ENCODE measurements around the gene KLK11. TPM values are rescaled to one million over a fixed set of nuclear protein-coding genes. Genes with fewer than 3 reads are reported as not detected.

KLK11 gene
- total RNA-seq, 1 donor from 2014 or later, result not detected

- no peak overlapping the region for H3K27ac Mint-ChIP-seq (ENCODE audit: unreplicated experiment)
These were observed 12.2 kb downstream of the KLK11 start for GRCh38 chr19:51014242-51014641.

DNA sequence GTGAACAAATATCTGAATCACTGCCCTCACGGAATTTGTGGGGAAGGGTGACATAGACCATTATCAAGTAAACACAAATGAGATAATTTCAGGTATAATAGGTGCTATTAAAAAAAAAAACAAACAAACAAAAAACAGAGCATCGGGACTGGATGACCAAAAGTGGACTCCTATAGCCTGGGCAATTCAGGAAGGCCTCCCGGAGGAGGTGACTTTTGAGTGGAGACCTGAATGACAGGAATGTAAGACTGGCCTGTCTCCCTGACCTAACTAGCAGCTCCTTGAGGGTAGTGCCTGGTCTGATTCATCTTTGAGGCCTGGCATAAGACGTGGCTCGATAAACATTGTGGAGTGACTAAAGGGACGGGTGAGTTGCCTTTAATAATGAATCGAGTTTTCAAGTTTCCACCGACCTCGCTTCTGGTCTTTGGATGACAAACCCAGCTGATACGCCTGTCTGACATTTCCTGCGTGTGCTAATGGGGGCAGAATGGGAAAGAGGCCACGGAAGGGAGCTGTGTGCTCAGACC lies 13.7 kb downstream of the KLK11 start:
- peaks cover 9% of the 10 kb centered on the region for H3K27me3 Mint-ChIP-seq (ENCODE audit: unreplicated experiment)
- peak overlapping the region; percentile 24 for H3K27ac Mint-ChIP-seq (ENCODE audit: unreplicated experiment)
- peaks cover 5% of the 10 kb centered on the region for H3K4me1 Mint-ChIP-seq (ENCODE audit: unreplicated experiment)
- TF ChIP-seq CTCF (IDR thresholded peaks at IDR 0.05; ENCODE audit: unreplicated experiment), result no peak
- DNase-seq (ENCODE audit: low spot score), result no peak
- H3K36me3 Mint-ChIP-seq (ENCODE audit: low read depth, unreplicated experiment), result peaks cover 6% of the 10 kb centered on the region
- H3K9me3 Mint-ChIP-seq (ENCODE audit: unreplicated experiment), result no peaks in the 10 kb centered on the region
- H3K4me3 Mint-ChIP-seq (ENCODE audit: unreplicated experiment), result no peak overlapping the region

More at GRCh38 chr19:51014242-51014641, 12.2 kb downstream of the KLK11 start:
- no peak for TF ChIP-seq CTCF (IDR thresholded peaks at IDR 0.05; ENCODE audit: unreplicated experiment)
- no peaks in the 10 kb centered on the region for H3K9me3 Mint-ChIP-seq (ENCODE audit: unreplicated experiment)
- peaks cover 7% of the 10 kb centered on the region for H3K4me1 Mint-ChIP-seq (ENCODE audit: unreplicated experiment)
- H3K27me3 Mint-ChIP-seq (ENCODE audit: unreplicated experiment), result peaks cover 11% of the 10 kb centered on the region
- DNase-seq (ENCODE audit: low spot score), result no peak
- peaks cover 11% of the 10 kb centered on the region for H3K36me3 Mint-ChIP-seq (ENCODE audit: low read depth, unreplicated experiment)
- no peak overlapping the region for H3K4me3 Mint-ChIP-seq (ENCODE audit: unreplicated experiment)

GRCh38 chr19:51010066-51010795 lies 16.2 kb downstream of the KLK11 start:
- Mint-ChIP-seq H3K4me3 (ENCODE audit: unreplicated experiment) (no peak overlapping the region), H3K27me3 (ENCODE audit: unreplicated experiment) (peaks cover 4% of the 10 kb centered on the region), H3K4me1 (ENCODE audit: unreplicated experiment) (no peaks in the 10 kb centered on the region), H3K27ac (ENCODE audit: unreplicated experiment) (no peak overlapping the region), H3K9me3 (ENCODE audit: unreplicated experiment) (no peaks in the 10 kb centered on the region), H3K36me3 (ENCODE audit: low read depth, unreplicated experiment) (peaks cover 6% of the 10 kb centered on the region)
- no peak for DNase-seq (ENCODE audit: low spot score)
- TF ChIP-seq CTCF (IDR thresholded peaks at IDR 0.05; ENCODE audit: unreplicated experiment), result no peak

DNA sequence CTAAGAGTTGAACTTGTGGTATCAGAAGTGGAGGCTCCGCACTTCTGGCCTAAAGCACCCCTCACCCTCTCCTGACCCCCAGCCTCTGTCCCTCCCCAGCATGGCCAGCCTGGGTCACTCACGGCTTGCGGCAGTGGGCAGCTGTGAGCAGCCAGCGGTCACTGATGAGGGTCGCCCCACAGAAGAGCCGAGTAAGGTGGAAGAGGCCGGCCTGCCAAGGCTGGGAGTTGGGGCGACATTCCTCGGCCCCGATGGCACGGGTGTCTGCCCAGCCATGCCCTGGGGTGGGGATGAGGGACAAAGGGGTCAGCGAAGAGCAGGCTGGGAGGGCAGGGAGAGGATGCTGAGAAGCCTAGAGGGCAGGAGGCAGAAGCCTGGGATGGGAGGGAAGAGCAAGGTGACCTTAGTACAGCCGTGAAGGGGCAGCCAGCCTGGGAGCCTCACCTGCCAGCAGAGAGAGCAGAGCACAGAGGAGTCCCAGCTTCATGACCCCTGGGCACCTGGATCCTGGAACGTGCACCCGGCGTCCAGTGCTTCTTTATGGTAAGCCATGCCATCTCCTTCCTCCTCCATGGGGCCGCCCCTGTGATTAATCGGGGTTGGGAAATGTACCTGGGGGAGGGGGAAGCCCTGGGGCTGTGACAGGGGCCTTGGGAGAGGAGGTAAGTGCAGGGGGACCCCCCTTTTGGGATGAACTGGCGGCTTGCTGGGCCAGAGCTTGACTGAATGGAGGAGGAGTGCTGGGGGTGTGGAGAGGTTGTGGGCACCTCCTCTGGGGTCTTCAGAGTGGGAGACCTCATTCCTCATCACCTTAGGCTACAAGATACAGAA lies 17.1 kb downstream of the KLK11 start:
- H3K27me3 Mint-ChIP-seq (ENCODE audit: unreplicated experiment), result peaks cover 2% of the 10 kb centered on the region
- no peak overlapping the region for H3K27ac Mint-ChIP-seq (ENCODE audit: unreplicated experiment)
- TF ChIP-seq CTCF (IDR thresholded peaks at IDR 0.05; ENCODE audit: unreplicated experiment), result no peak
- H3K9me3 Mint-ChIP-seq (ENCODE audit: unreplicated experiment), result no peaks in the 10 kb centered on the region
- H3K36me3 Mint-ChIP-seq (ENCODE audit: low read depth, unreplicated experiment), result peaks cover 6% of the 10 kb centered on the region
- no peak overlapping the region for H3K4me3 Mint-ChIP-seq (ENCODE audit: unreplicated experiment)
- no peak for DNase-seq (ENCODE audit: low spot score)
- no peaks in the 10 kb centered on the region for H3K4me1 Mint-ChIP-seq (ENCODE audit: unreplicated experiment)
